ENCODE data around the gene WWOX.

Gene WWOX

DNA sequence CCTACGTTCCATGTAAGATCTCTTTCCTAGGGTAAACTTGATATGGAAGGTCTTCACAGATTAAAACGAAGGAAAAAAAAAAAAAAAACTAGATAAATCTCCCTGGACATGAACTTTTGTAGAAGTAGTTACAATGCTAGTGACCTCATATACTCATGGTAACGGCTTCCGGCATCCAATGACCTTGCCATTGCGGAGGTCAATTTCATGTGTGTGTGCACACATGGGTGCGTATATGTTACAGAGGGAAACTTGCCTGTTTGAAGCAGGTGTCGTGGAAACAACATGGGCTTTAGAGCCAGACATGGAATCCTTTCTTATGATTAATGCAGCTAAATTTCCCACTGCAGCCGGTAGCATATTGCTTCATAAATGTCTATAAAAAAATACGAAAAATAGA is 1065.6 kb downstream of the WWOX start:
- Histone ChIP-seq H3K27me3 (ENCODE audit: control insufficient read depth, insufficient read depth, low read length) (no peaks in the 10 kb centered on the region), H3K4me1 (ENCODE audit: control insufficient read depth, insufficient read depth, low read length) (no peaks in the 10 kb centered on the region), H3K9me3 (ENCODE audit: control insufficient read depth, low read length) (no peaks in the 10 kb centered on the region), H3K9ac (ENCODE audit: low read length) (no peak overlapping the region), H3K36me3 (ENCODE audit: control insufficient read depth, insufficient read depth, low read length) (no peaks in the 10 kb centered on the region), H3K4me3 (ENCODE audit: low read length) (no peak overlapping the region)

DNA sequence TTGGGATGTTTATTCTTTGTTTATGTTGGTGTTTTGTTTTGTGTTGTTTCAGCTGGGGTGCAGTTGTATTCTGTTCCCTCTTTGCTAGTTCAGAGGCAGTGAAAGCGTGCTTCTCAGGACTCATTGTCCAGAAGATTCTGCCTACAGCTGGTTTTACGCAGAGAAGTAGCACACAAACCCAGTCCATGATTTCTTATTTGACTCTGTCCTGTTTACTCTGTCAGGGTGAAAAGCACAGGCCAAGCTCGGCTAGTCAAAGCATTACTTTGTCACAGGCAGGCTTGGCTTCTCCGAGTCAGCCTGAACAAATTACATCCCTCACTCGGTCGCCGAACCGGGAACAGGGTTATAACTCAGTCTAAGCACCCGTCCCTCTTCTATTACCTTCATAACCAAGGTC is 1066.1 kb downstream of the WWOX start:
- no peaks in the 10 kb centered on the region for H3K9me3 ChIP-seq (ENCODE audit: control insufficient read depth, low read length)
- H3K4me3 ChIP-seq (ENCODE audit: low read length), result no peak overlapping the region
- H3K36me3 ChIP-seq (ENCODE audit: control insufficient read depth, insufficient read depth, low read length), result no peaks in the 10 kb centered on the region
- no peak overlapping the region for H3K9ac ChIP-seq (ENCODE audit: low read length)
- no peaks in the 10 kb centered on the region for H3K27me3 ChIP-seq (ENCODE audit: control insufficient read depth, insufficient read depth, low read length)
- H3K4me1 ChIP-seq (ENCODE audit: control insufficient read depth, insufficient read depth, low read length), result no peaks in the 10 kb centered on the region

DNA sequence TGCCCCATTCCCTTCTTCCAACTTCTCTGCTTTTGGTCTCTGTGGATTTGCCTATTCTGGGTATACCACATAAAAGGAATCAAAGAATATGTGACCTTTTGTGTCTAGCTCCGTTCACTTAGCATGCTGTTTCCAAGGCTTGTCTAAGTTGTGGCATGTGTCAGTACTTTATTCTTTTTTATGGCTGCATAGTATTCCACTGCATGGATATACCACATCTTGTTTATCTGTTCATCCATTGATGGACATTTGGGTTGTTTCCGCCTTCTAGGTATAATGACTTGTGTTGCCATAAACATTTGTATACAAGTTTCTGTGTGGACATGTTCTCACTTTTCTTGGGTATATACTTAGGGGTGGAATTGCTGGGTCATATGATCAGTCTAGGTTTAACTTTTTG is 1068.4 kb downstream of the WWOX start:
- Histone ChIP-seq H3K27me3 (ENCODE audit: control insufficient read depth, insufficient read depth, low read length) (no peaks in the 10 kb centered on the region), H3K36me3 (ENCODE audit: control insufficient read depth, insufficient read depth, low read length) (no peaks in the 10 kb centered on the region), H3K4me1 (ENCODE audit: control insufficient read depth, insufficient read depth, low read length) (no peaks in the 10 kb centered on the region), H3K9ac (ENCODE audit: low read length) (no peak overlapping the region), H3K4me3 (ENCODE audit: low read length) (no peak overlapping the region), H3K9me3 (ENCODE audit: control insufficient read depth, low read length) (no peaks in the 10 kb centered on the region)

DNA sequence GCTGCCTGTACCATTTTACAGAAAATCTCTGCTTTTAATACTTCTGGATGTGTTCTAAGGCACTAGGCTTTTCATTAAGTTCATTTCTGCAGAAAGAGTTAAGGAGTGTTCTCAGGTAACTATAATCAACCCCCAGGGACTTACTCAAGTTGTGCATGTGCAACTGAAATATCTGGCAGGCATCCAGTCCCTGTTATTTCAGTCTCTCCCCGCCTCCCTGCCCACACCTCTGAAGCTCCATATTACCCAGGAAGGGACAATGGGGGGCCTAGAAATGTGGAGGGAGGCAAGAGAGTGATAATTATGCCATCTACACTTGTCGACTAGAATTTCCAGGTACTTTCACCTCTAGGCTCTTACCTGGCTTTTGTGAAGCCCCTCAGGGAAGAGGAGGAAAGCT is 1068.9 kb downstream of the WWOX start:
- H3K36me3 ChIP-seq (ENCODE audit: control insufficient read depth, insufficient read depth, low read length), result no peaks in the 10 kb centered on the region
- H3K4me3 ChIP-seq (ENCODE audit: low read length), result no peak overlapping the region
- H3K27me3 ChIP-seq (ENCODE audit: control insufficient read depth, insufficient read depth, low read length), result no peaks in the 10 kb centered on the region
- H3K9me3 ChIP-seq (ENCODE audit: control insufficient read depth, low read length), result no peaks in the 10 kb centered on the region
- no peak overlapping the region for H3K9ac ChIP-seq (ENCODE audit: low read length)
- H3K4me1 ChIP-seq (ENCODE audit: control insufficient read depth, insufficient read depth, low read length), result no peaks in the 10 kb centered on the region

DNA sequence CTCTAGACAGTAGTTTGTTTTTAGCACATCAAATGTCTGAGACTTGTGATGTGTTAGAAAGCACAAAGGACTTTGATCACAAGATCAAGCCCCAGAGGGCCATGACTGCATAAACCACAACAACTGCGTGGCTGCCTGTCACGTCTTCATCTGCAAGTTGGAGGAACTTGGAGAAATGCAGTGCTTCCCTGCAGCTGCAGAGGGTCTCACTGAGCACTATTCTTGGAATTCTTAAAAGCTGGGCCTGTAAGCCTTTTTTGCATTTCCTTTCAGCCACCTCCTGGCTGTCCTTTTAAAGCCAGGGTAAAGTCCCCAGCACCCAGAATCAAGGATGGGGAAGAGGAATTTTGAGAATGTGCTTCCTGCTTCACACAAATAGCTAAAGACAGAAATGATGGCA is 1069.8 kb downstream of the WWOX start:
- Histone ChIP-seq H3K27me3 (ENCODE audit: control insufficient read depth, insufficient read depth, low read length) (no peaks in the 10 kb centered on the region), H3K9me3 (ENCODE audit: control insufficient read depth, low read length) (no peaks in the 10 kb centered on the region), H3K4me3 (ENCODE audit: low read length) (no peak overlapping the region), H3K9ac (ENCODE audit: low read length) (no peak overlapping the region), H3K36me3 (ENCODE audit: control insufficient read depth, insufficient read depth, low read length) (no peaks in the 10 kb centered on the region), H3K4me1 (ENCODE audit: control insufficient read depth, insufficient read depth, low read length) (no peaks in the 10 kb centered on the region)

DNA sequence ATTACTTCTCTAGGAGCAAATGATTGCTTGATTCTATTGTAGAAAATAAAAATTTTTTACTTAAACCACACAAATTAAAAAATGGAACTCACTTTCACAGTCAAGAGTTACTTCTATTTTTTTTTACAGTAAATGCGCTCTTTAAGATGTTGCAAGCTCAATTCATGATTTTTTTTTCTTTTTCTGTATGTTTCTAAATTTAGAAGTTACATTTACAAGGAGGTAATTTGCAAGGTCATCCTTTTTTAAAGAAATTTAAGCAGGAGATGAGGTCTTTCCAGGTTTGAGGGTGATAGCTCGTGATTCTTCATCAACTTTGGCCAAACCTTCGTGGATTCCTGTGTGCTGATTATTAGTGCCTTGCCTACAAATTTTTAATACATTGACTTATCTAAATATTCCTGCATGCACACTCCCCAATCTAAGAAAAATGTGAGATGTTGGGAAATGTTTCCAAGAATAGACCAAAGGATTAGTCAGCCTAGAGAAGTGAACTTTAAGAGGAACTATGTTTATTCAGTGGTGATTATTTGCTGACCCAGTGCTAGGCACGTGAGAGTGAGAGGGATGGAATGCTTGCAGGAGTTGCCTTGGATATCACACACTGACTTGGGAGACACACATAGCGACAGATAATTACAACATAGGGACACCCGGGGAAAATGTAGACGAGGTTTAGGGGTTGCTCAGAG is 1071.2 kb downstream of the WWOX start:
- no peaks in the 10 kb centered on the region for H3K9me3 ChIP-seq (ENCODE audit: control insufficient read depth, low read length)
- no peak overlapping the region for H3K4me3 ChIP-seq (ENCODE audit: low read length)
- H3K36me3 ChIP-seq (ENCODE audit: control insufficient read depth, insufficient read depth, low read length), result no peaks in the 10 kb centered on the region
- H3K27me3 ChIP-seq (ENCODE audit: control insufficient read depth, insufficient read depth, low read length), result no peaks in the 10 kb centered on the region
- H3K4me1 ChIP-seq (ENCODE audit: control insufficient read depth, insufficient read depth, low read length), result no peaks in the 10 kb centered on the region
- H3K9ac ChIP-seq (ENCODE audit: low read length), result no peak overlapping the region

DNA sequence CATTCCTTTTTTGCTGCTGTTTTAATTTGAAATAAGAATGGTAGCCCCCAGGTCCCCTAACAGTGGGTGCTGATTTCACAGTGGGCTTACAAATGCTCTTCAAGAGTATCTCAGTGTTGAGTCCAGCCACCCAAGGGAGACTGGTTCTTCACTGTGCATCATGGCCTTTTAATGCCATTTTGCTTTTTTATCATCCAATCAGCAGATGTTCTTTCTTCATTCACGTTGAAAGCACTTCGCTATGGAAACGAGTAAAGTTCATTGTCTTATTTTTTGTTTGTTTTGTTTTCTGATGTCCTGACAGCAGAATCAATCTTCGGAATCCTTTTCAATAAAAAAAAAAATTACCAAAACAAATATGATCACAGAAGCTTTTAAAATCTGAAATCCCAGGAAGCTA is 1072.0 kb downstream of the WWOX start:
- Histone ChIP-seq H3K4me1 (ENCODE audit: control insufficient read depth, insufficient read depth, low read length) (no peaks in the 10 kb centered on the region), H3K9me3 (ENCODE audit: control insufficient read depth, low read length) (no peaks in the 10 kb centered on the region), H3K36me3 (ENCODE audit: control insufficient read depth, insufficient read depth, low read length) (no peaks in the 10 kb centered on the region), H3K9ac (ENCODE audit: low read length) (no peak overlapping the region), H3K4me3 (ENCODE audit: low read length) (no peak overlapping the region), H3K27me3 (ENCODE audit: control insufficient read depth, insufficient read depth, low read length) (no peaks in the 10 kb centered on the region)

DNA sequence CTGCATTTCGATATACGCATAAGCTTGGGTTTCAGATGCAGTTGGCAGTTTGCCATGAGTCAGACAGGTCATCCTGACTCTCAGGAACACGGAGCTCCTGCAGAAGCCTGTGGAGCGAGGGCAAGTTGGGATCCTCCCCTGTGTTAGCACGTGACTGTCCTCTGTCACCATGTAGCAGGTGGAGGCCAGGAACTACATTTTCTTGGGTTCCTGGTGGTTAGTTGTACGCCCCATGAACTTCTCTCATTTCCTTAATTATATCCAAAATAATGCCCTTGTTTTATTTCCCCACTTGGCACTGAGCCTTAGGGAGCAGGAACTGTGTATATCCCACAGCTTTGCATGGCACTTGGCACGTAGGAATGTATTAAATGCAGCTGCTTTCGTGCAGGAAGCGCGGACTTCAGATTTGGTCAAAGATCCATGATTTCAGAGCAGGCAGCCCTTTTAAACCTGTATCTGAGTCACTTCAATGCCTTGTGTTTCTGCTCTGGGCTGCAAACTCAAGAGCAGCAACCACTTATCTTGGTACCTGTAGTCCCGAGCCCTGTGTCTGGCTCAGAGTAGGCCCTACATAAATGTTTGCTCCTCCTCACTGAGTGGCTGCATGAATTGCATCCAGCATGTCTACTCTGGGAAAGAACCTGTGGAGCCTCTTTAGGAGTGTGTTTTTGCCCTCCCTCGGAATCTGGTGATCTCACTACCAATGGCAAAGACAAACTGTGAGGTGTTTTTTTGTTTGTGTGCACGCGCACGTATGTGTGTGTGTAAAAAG is 1072.7 kb downstream of the WWOX start:
- Histone ChIP-seq H3K9ac (ENCODE audit: low read length) (no peak overlapping the region), H3K9me3 (ENCODE audit: control insufficient read depth, low read length) (no peaks in the 10 kb centered on the region), H3K27me3 (ENCODE audit: control insufficient read depth, insufficient read depth, low read length) (no peaks in the 10 kb centered on the region), H3K4me1 (ENCODE audit: control insufficient read depth, insufficient read depth, low read length) (no peaks in the 10 kb centered on the region), H3K4me3 (ENCODE audit: low read length) (no peak overlapping the region), H3K36me3 (ENCODE audit: control insufficient read depth, insufficient read depth, low read length) (no peaks in the 10 kb centered on the region)

DNA sequence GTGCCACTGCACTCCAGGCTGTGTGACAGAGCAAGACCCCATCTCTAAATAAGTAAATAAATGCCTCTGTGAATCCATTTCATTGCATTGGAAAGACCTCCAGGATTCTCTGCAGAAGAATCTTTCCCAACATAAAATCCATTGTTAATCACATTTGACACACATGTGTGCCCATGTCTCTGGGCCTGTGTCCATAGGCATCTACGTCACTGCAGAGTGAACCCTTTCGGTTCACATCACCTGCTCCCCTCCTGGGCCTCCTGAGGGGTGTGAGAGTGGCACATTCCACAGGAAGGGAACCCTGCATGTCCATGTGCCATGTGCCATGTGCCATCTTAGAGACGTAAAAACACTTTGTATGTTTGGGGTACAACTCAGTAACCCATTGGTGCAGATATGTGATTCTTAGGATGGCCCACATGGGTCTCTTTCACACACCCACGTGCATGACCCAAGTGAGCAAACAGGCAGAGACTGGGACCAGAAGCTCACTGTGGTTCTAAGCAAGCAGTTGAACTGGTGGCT is 1073.6 kb downstream of the WWOX start:
- no peak overlapping the region for H3K4me3 ChIP-seq (ENCODE audit: low read length)

DNA sequence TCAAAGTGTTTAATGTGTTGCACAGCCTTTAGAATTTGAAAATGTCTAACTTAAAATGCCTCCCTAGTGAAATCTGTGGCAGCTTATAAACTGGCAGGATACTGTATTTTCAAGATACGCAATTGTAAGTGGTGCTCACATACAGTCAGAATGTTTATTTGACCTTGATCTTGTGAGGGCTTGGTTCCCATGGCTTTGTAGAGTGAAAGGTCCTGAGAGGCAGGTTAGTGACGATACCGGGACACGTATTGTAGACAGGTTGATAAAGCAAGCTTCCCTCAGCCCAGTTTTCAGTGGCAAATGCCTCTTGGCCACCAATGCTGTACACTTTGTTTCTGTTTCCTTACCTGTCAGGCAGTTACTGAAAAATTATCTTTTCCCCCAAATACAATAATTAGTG is 1074.5 kb downstream of the WWOX start:
- Histone ChIP-seq H3K36me3 (ENCODE audit: control insufficient read depth, insufficient read depth, low read length) (no peaks in the 10 kb centered on the region), H3K4me3 (ENCODE audit: low read length) (no peak overlapping the region), H3K9ac (ENCODE audit: low read length) (no peak overlapping the region), H3K27me3 (ENCODE audit: control insufficient read depth, insufficient read depth, low read length) (no peaks in the 10 kb centered on the region), H3K4me1 (ENCODE audit: control insufficient read depth, insufficient read depth, low read length) (no peaks in the 10 kb centered on the region), H3K9me3 (ENCODE audit: control insufficient read depth, low read length) (no peaks in the 10 kb centered on the region)

More for the DNA sequence above, 1073.6 kb downstream of the WWOX start:
- Histone ChIP-seq H3K9ac (ENCODE audit: low read length) (no peak overlapping the region), H3K4me1 (ENCODE audit: control insufficient read depth, insufficient read depth, low read length) (no peaks in the 10 kb centered on the region), H3K27me3 (ENCODE audit: control insufficient read depth, insufficient read depth, low read length) (no peaks in the 10 kb centered on the region), H3K36me3 (ENCODE audit: control insufficient read depth, insufficient read depth, low read length) (no peaks in the 10 kb centered on the region), H3K9me3 (ENCODE audit: control insufficient read depth, low read length) (no peaks in the 10 kb centered on the region)

DNA sequence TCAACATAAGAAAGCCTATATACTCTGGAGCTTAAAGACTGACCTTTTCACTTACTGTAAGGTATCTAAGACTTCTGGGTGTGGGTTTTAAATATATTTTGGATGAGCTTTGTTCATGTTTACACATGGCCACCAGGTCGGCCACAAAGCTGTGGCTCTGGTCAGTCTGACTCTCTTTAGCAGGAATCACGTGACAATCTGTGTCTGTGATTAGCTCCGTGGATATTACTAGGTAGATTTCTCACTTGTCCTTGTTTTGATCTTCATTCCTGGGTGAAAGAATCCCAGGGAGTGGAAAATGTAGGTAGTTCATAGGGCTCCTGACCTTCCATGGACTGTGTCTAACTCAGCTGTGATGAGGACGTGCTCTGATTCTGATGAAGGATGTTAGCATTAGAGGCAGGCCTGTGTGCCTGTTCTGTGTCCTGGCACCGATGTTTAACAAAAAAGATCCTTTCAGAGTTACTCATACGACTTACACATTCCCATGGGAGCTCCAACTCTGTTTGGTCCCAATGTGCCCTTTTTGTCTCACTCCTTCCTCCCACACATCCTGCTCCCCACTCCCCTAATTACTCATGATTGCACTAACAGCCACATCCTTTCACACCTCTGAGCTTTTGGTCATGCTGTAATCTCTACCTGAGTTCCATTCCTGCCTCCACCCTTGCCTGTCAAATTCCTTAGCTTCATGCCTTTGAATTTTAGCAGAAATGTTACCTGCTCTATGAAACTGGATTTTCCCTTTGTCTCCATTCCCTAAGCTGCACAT is 1076.0 kb downstream of the WWOX start:
- H3K4me3 ChIP-seq (ENCODE audit: low read length), result no peak overlapping the region
- H3K9ac ChIP-seq (ENCODE audit: low read length), result no peak overlapping the region
- no peaks in the 10 kb centered on the region for H3K4me1 ChIP-seq (ENCODE audit: control insufficient read depth, insufficient read depth, low read length)
- no peaks in the 10 kb centered on the region for H3K36me3 ChIP-seq (ENCODE audit: control insufficient read depth, insufficient read depth, low read length)
- no peaks in the 10 kb centered on the region for H3K9me3 ChIP-seq (ENCODE audit: control insufficient read depth, low read length)
- H3K27me3 ChIP-seq (ENCODE audit: control insufficient read depth, insufficient read depth, low read length), result no peaks in the 10 kb centered on the region

DNA sequence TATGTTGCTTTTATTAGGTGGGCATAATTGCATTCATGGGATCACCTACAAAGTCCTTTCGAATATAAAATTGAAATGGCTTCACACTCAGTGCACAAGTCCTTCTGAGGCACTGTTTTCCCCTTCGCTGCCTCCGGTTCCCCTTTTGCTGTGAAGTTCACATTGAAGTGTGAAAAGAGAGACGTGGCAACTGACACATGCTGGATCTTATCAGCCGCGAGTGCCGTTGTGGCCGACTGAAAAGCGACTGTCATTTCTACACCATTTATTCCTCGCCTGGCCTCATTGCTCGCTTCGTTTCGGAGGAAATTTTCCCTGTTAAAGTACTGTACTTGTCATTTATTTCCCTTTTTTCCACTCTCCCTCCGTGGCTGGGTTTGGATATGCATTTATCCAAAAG is 1077.6 kb downstream of the WWOX start:
- no peaks in the 10 kb centered on the region for H3K27me3 ChIP-seq (ENCODE audit: control insufficient read depth, insufficient read depth, low read length)
- H3K4me1 ChIP-seq (ENCODE audit: control insufficient read depth, insufficient read depth, low read length), result no peaks in the 10 kb centered on the region
- H3K9ac ChIP-seq (ENCODE audit: low read length), result no peak overlapping the region
- H3K4me3 ChIP-seq (ENCODE audit: low read length), result no peak overlapping the region
- no peaks in the 10 kb centered on the region for H3K9me3 ChIP-seq (ENCODE audit: control insufficient read depth, low read length)
- no peaks in the 10 kb centered on the region for H3K36me3 ChIP-seq (ENCODE audit: control insufficient read depth, insufficient read depth, low read length)

Data from mucosa of stomach (tissue), 1 donor.